IMR-90 (cell line): Measurements from ENCODE around the gene ANKFY1. TPM values are rescaled to one million over a fixed set of nuclear protein-coding genes. Genes with fewer than 3 reads are reported as not detected.

ENCODE experiments used
- ATAC-seq: fragments of 200-7000 bp; cut with Tn5 transposase; 2 replicates; pipeline ENCODE4 v1.9.1; 2020; ENCODE audit warnings: low read depth, mild to moderate bottlenecking, moderate library complexity
- BruUV-seq: library from RNA; stranded (reverse); fragments of 400-500 nt; replicated peaks from 2 replicates; lab custom pipeline; 2021; lab: Mats Ljungman, UMichigan
- CTCF ChIA-PET: fragments of 300-600 bp; formaldehyde crosslinking; extraction: SDS; loops from one replicate; lab custom pipeline; 2021; ENCODE audit warnings: antibody characterized with exemption; lab: Yijun Ruan, JAX
- POLR2A ChIA-PET: fragments of 300-600 bp; sonication (Branson Sonifier 250); formaldehyde crosslinking; loops from one replicate; lab custom pipeline; 2022; ENCODE audit warnings: antibody characterized with exemption; ENCODE audit not compliant: unreplicated experiment; lab: Charles Lee
- DNase-seq: peaks from one replicate; pipeline ENCODE4 v3.0.0; 2013
- H2AFZ ChIP-seq: replicated peaks from 2 replicates; pipeline ENCODE3; 2013; ENCODE audit warnings: low read length, mild to moderate bottlenecking; ENCODE audit not compliant: poor library complexity
- H2AK5ac ChIP-seq: 2 replicates; pipeline ENCODE4 v1.6.1; 2013; ENCODE audit warnings: low read depth, low read length, inconsistent platforms
- H2AK9ac ChIP-seq: replicated peaks from 2 replicates; pipeline ENCODE3; 2013; ENCODE audit warnings: mild to moderate bottlenecking, low read depth, low read length, moderate library complexity; ENCODE audit not compliant: poor library complexity
- H2BK120ac ChIP-seq: 2 replicates; pipeline ENCODE4 v1.6.1; 2013; ENCODE audit warnings: low read depth, low read length, inconsistent platforms
- H2BK15ac ChIP-seq: 3 replicates; pipeline ENCODE4 v1.6.1; 2013; ENCODE audit warnings: low read depth, low read length, inconsistent platforms
- H2BK20ac ChIP-seq: 2 replicates; pipeline ENCODE4 v1.6.1; 2013; ENCODE audit warnings: low read depth, mild to moderate bottlenecking, inconsistent platforms, low read length, moderate library complexity
- H2BK5ac ChIP-seq: 2 replicates; pipeline ENCODE4 v1.6.1; 2013; ENCODE audit warnings: mild to moderate bottlenecking, low read depth, low read length, inconsistent platforms; ENCODE audit not compliant: poor library complexity, severe bottlenecking
- H3K14ac ChIP-seq: replicated peaks from 2 replicates; pipeline ENCODE4 v1.6.1; 2013; ENCODE audit warnings: low read depth, low read length, inconsistent platforms
- H3K18ac ChIP-seq: 2 replicates; pipeline ENCODE4 v1.6.1; 2013; ENCODE audit warnings: low read depth, low read length, control low read depth
- H3K23ac ChIP-seq: 2 replicates; pipeline ENCODE4 v1.6.1; 2013; ENCODE audit warnings: low read depth, low read length, inconsistent platforms
- H3K27ac ChIP-seq: 2 replicates; pipeline ENCODE4 v1.5.1; 2013; ENCODE audit warnings: mild to moderate bottlenecking, control low read depth, low read length; ENCODE audit not compliant: insufficient read depth
- H3K27me3 ChIP-seq: 2 replicates; pipeline ENCODE4 v1.6.1; 2013; ENCODE audit warnings: low read length; ENCODE audit not compliant: control insufficient read depth, insufficient read depth
- H3K36me3 ChIP-seq: 2 replicates; pipeline ENCODE4 v1.6.1; 2013; ENCODE audit warnings: low read length, mixed read lengths; ENCODE audit not compliant: control insufficient read depth, insufficient read depth
- H3K4ac ChIP-seq: 2 replicates; pipeline ENCODE4 v1.6.1; 2013; ENCODE audit warnings: low read depth, low read length, inconsistent platforms
- H3K4me1 ChIP-seq: 2 replicates; pipeline ENCODE4 v1.6.1; 2013; ENCODE audit warnings: low read length, mixed read lengths; ENCODE audit not compliant: control insufficient read depth, insufficient read depth
- H3K4me2 ChIP-seq: 2 replicates; pipeline ENCODE4 v1.6.1; 2013; ENCODE audit warnings: low read depth, mild to moderate bottlenecking, control low read depth, low read length, moderate library complexity
- H3K4me3 ChIP-seq: 2 replicates; pipeline ENCODE4 v1.5.1; 2013; ENCODE audit warnings: low read depth, mild to moderate bottlenecking, control low read depth, low read length, moderate library complexity; ENCODE audit not compliant: insufficient read depth
- H3K56ac ChIP-seq: 2 replicates; pipeline ENCODE4 v1.6.1; 2013; ENCODE audit warnings: low read length, inconsistent platforms; ENCODE audit not compliant: insufficient read depth; ENCODE audit errors: extremely low read depth
- H3K79me1 ChIP-seq, 2 experiments: 2 replicates each; pipeline ENCODE4 v1.6.1; 2013; ENCODE audit warnings: low read length in 2 of 2, inconsistent platforms in 1 of 2, low read depth in 1 of 2
- H3K9ac ChIP-seq: 2 replicates; pipeline ENCODE4 v1.6.1; 2013; ENCODE audit warnings: low read depth, low read length, control low read depth
- H3K9me1 ChIP-seq: 2 replicates; pipeline ENCODE4 v1.6.1; 2013; ENCODE audit warnings: low read length, inconsistent platforms; ENCODE audit not compliant: insufficient read depth
- H3K9me3 ChIP-seq: 2 replicates; pipeline ENCODE4 v1.6.1; 2013; ENCODE audit warnings: low read length; ENCODE audit not compliant: control insufficient read depth, insufficient read depth
- H4K20me1 ChIP-seq: 2 replicates; pipeline ENCODE4 v1.6.1; 2013; ENCODE audit warnings: low read length, inconsistent platforms; ENCODE audit not compliant: insufficient read depth
- H4K5ac ChIP-seq: 2 replicates; pipeline ENCODE4 v1.6.1; 2013; ENCODE audit warnings: mild to moderate bottlenecking, low read depth, low read length, control low read depth
- H4K8ac ChIP-seq, 2 experiments: 2 replicates each; pipeline ENCODE4 v1.6.1; 2013; ENCODE audit warnings: low read depth in 2 of 2, low read length in 2 of 2, control low read depth in 1 of 2, inconsistent platforms in 1 of 2
- H4K91ac ChIP-seq: 2 replicates; pipeline ENCODE4 v1.6.1; 2013; ENCODE audit warnings: low read depth, low read length, inconsistent platforms; ENCODE audit not compliant: insufficient read depth
- BHLHE40 ChIP-seq: fragments of 150-350 bp; IDR thresholded peaks from 2 replicates; pipeline ENCODE4 v1.6.1; 2016; ENCODE audit warnings: mild to moderate bottlenecking, low read depth, low read length
- CEBPB ChIP-seq: IDR thresholded peaks from 2 replicates; pipeline ENCODE4 v1.6.1; 2012; ENCODE audit warnings: low read depth, low read length, improper control_type of control experiment
- CHD1 ChIP-seq: IDR thresholded peaks from 2 replicates; pipeline ENCODE4 v1.6.1; 2012; ENCODE audit warnings: low read depth, low read length, improper control_type of control experiment
- FOS ChIP-seq: fragments of 150-350 bp; IDR thresholded peaks from 2 replicates; pipeline ENCODE4 v1.6.1; 2016; ENCODE audit warnings: low read depth, low read length
- MAFK ChIP-seq: IDR thresholded peaks from 2 replicates; pipeline ENCODE4 v1.6.1; 2012; ENCODE audit warnings: low read depth, low read length, improper control_type of control experiment
- MAZ ChIP-seq: IDR thresholded peaks from 2 replicates; pipeline ENCODE4 v1.6.1; 2012; ENCODE audit warnings: low read depth, mild to moderate bottlenecking, low read length, improper control_type of control experiment, moderate library complexity, borderline replicate concordance
- MXI1 ChIP-seq: IDR thresholded peaks from 2 replicates; pipeline ENCODE4 v1.6.1; 2012; ENCODE audit warnings: low read depth, mild to moderate bottlenecking, low read length, moderate library complexity, borderline replicate concordance
- NFE2L2 ChIP-seq: fragments of 150-350 bp; IDR thresholded peaks from 2 replicates; pipeline ENCODE4 v1.6.1; 2016; ENCODE audit warnings: low read depth, mild to moderate bottlenecking, low read length
- RCOR1 ChIP-seq: IDR thresholded peaks from 2 replicates; pipeline ENCODE4 v1.6.1; 2012; ENCODE audit warnings: mild to moderate bottlenecking, low read length, improper control_type of control experiment; ENCODE audit not compliant: insufficient replicate concordance
- RFX5 ChIP-seq: IDR thresholded peaks from 2 replicates; pipeline ENCODE4 v1.8.0; 2012; ENCODE audit warnings: low read depth, mild to moderate bottlenecking, low read length, moderate library complexity
- SMC3 ChIP-seq: fragments of 150-350 bp; IDR thresholded peaks from 2 replicates; pipeline ENCODE4 v1.6.1; 2016; ENCODE audit warnings: low read depth, mild to moderate bottlenecking, antibody characterized with exemption, low read length, moderate library complexity
- WGBS, 2 experiments: methylation state at CpG; one replicate each; pipeline versions ENCODE4 v1.1.5 to v1.1.7; 2013; ENCODE audit warnings: missing lambda C conversion rate in 2 of 2; ENCODE audit not compliant: insufficient read length in 1 of 2; ENCODE audit errors: extremely low coverage in 2 of 2; 5-methylcytosine and 5-hydroxymethylcytosine counted together
- dilution Hi-C: fragments of 300-500 bp; cut with HindIII; formaldehyde crosslinking; loops from one replicate; pipeline ENCODE4 v1.14.3; 2018; ENCODE audit warnings: low sequenced_read_pairs; ENCODE audit not compliant: unreplicated experiment
- in situ Hi-C: fragments of 300-500 bp; cut with MboI; formaldehyde crosslinking; loops from 3 replicates; pipeline ENCODE4 v1.14.3; 2019; ENCODE audit warnings: low sequenced_read_pairs, inconsistent platforms, mixed read lengths
- intact Hi-C: fragments of 100-400 bp; cut with micrococcal nuclease; formaldehyde crosslinking; loops from 2 replicates; pipeline ENCODE4 v1.10.0; 2022
- polyA plus RNA-seq, 3 experiments: library from polyadenylated mRNA; depleted of rRNA; stranded (reverse); fragments of >200 nt; gene quantifications; 2 replicates each; pipeline ENCODE4 v1.2.3, GENCODE V29; 2012; ENCODE audit warnings: low replicate concordance in 1 of 3
- total RNA-seq: library from RNA; depleted of rRNA; stranded (reverse); fragments of >200 nt; gene quantifications from 2 replicates; pipeline ENCODE4 v1.2.3, GENCODE V29; 2012
- TF ChIP-seq, protein P1 (sequence below): fragments of 150-350 bp; IDR thresholded peaks from 2 replicates; pipeline ENCODE4 v1.6.1; 2016; ENCODE audit warnings: low read depth, mild to moderate bottlenecking, low read length, moderate library complexity, borderline replicate concordance
- TF ChIP-seq, protein P2 (sequence below): fragments of 150-350 bp; IDR thresholded peaks from 2 replicates; pipeline ENCODE4 v1.6.1; 2017; ENCODE audit warnings: mild to moderate bottlenecking, antibody characterized with exemption, low read length, low read depth
- TF ChIP-seq, protein P3 (sequence below): conservative IDR thresholded peaks from 2 replicates; pipeline ENCODE4 v1.5.1; 2012; ENCODE audit warnings: mild to moderate bottlenecking, low read depth, low read length, improper control_type of control experiment

The ANKFY1 gene
- total and polyA plus RNA-seq, 2 of the 4 experiments (the other 2 are of a cell fraction): 32.3 to 48.9 TPM

DNA sequence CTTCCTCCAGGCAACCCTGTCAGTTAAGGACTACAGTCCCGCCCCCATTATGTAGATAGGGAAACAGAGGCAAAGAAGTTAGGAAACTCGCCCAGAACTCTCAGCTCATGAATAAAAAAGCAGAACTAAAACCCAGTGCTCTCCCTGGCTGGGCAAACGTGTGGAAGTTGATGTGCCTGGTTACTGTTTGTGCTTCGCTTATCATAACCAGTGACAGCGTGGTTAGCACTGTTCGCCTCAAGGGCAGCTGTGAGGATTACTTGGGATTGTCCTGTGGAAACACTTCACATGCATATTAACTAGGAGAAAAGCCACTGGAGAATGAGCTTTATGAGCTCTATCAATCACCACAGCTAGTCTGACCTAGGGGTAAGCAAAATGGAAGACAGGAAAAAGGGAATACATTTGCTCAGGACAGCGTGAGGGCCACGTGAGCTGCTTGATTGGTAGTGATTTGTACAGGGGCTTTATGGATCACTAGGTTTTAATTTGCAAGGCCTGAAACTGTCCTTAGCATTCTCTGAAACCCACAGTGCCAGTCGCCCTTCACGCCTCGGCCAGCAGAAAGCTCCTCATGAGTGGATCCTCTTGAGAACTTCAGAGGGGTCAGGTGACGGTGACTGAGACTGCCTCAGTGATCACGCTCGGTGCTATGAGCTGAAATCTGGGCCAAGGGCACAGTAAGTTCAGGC, 100.9 kb downstream of the ANKFY1 start:
- in situ Hi-C loops (no loop called here), dilution Hi-C loops (no loop called here), intact Hi-C loops (no loop called here)
- Histone ChIP-seq H3K4me2 (no peak overlapping the region), H4K91ac (peak overlapping the region; percentile 13; the same call in 1 of the 2 replicates), H3K18ac (peak overlapping the region; percentile 22), H4K8ac (peak overlapping the region in 1 of 2 experiments; percentile 22; a peak in 2 of 4 replicates), H3K9ac (no peak overlapping the region), H3K36me3 (peaks cover 24% of the 10 kb centered on the region), H3K23ac (no peak overlapping the region; the same call in 1 of the 2 replicates), H3K4ac (peak overlapping the region; percentile 72), H4K20me1 (peaks cover 5% of the 10 kb centered on the region), H3K9me1 (peaks cover 34% of the 10 kb centered on the region), H3K27me3 (no peaks in the 10 kb centered on the region), H3K14ac (peak overlapping the region; percentile 60), H2BK20ac (peak overlapping the region; percentile 61; the same call in 1 of the 2 replicates), H2AFZ (no peak overlapping the region), H2BK15ac (no peak overlapping the region), H3K27ac (no peak overlapping the region), H3K9me3 (no peaks in the 10 kb centered on the region), H2AK5ac (peak overlapping the region; percentile 76; the same call in 1 of the 2 replicates), H2AK9ac (no peak overlapping the region), H3K4me1 (peaks cover 17% of the 10 kb centered on the region), H3K56ac (no peak overlapping the region), H4K5ac (no peak overlapping the region; the same call in 1 of the 2 replicates), H3K79me1 (peaks cover 0 to 13% of the 10 kb centered on the region in 2 experiments; a peak in 1 of 4 replicates), H2BK5ac (peak overlapping the region; percentile 4), H2BK120ac (peak overlapping the region; percentile 63), H3K4me3 (no peak overlapping the region)
- BruUV-seq: no TSS peak
- peak; percentile 13 for DNase-seq
- ChIA-PET CTCF (interaction anchor here (2.2 kb wide), 1 partner anchor 37 kb away, joined by 5 read pairs; no protein-coding TSS in a partner anchor), POLR2A (no interaction called here)
- WGBS, 2 experiments: 90% methylated on average over 3 of the region's 14 CpGs; no CpG with 5 or more reads in 1 of the 2 experiments
- no peak for ATAC-seq
- TF ChIP-seq CEBPB (no peak), MAZ (no peak), SMC3 (no peak), RCOR1 (no peak), NFE2L2 (no peak), BHLHE40 (no peak), CHD1 (no peak), MAFK (no peak), MXI1 (no peak), RFX5 (no peak), FOS (no peak)
- TF ChIP-seq, protein P1, sequence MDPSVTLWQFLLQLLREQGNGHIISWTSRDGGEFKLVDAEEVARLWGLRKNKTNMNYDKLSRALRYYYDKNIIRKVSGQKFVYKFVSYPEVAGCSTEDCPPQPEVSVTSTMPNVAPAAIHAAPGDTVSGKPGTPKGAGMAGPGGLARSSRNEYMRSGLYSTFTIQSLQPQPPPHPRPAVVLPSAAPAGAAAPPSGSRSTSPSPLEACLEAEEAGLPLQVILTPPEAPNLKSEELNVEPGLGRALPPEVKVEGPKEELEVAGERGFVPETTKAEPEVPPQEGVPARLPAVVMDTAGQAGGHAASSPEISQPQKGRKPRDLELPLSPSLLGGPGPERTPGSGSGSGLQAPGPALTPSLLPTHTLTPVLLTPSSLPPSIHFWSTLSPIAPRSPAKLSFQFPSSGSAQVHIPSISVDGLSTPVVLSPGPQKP: no peak
- TF ChIP-seq, protein P2, sequence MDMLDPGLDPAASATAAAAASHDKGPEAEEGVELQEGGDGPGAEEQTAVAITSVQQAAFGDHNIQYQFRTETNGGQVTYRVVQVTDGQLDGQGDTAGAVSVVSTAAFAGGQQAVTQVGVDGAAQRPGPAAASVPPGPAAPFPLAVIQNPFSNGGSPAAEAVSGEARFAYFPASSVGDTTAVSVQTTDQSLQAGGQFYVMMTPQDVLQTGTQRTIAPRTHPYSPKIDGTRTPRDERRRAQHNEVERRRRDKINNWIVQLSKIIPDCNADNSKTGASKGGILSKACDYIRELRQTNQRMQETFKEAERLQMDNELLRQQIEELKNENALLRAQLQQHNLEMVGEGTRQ: no peak
- TF ChIP-seq, protein P3, sequence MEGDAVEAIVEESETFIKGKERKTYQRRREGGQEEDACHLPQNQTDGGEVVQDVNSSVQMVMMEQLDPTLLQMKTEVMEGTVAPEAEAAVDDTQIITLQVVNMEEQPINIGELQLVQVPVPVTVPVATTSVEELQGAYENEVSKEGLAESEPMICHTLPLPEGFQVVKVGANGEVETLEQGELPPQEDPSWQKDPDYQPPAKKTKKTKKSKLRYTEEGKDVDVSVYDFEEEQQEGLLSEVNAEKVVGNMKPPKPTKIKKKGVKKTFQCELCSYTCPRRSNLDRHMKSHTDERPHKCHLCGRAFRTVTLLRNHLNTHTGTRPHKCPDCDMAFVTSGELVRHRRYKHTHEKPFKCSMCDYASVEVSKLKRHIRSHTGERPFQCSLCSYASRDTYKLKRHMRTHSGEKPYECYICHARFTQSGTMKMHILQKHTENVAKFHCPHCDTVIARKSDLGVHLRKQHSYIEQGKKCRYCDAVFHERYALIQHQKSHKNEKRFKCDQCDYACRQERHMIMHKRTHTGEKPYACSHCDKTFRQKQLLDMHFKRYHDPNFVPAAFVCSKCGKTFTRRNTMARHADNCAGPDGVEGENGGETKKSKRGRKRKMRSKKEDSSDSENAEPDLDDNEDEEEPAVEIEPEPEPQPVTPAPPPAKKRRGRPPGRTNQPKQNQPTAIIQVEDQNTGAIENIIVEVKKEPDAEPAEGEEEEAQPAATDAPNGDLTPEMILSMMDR: no peak
